ENCODE data around the gene LMNB1. TPM values are rescaled to one million over a fixed set of nuclear protein-coding genes. Genes with fewer than 3 reads are reported as not detected.

LMNB1 gene
- total RNA-seq, 2 donors from 2014 or later, result 1.3 to 2.0 TPM

- 93 to 96% methylated on average over 4 of the region's 4 CpGs for WGBS, 2 donors
- no peak for DNase-seq
- H3K9me3 ChIP-seq, result no peaks in the 10 kb centered on the region
- no peaks in the 10 kb centered on the region for H3K4me1 ChIP-seq
- TF ChIP-seq POLR2A (IDR thresholded peaks at IDR 0.05), result no peak
- no peak for TF ChIP-seq CTCF (IDR thresholded peaks at IDR 0.05)
- H3K27me3 ChIP-seq, result no peaks in the 10 kb centered on the region
- intact Hi-C loops (cut with DNase I), result no loop called here
- H3K4me3 ChIP-seq, result no peak overlapping the region
- H3K27ac ChIP-seq, result no peak overlapping the region
- no peak for ATAC-seq
- no peaks in the 10 kb centered on the region for H3K36me3 ChIP-seq (replicated peaks in 1 of 2; ENCODE audit: insufficient read depth in 1 of 2, low read depth in 2 of 2)
These were observed 41.8 kb downstream of the LMNB1 start for GRCh38 chr5:126818736-126819135.

GRCh38 chr5:126819253-126819652 is 42.3 kb downstream of the LMNB1 start:
- WGBS, 2 donors, result 91 to 98% methylated on average over 5 of the region's 5 CpGs
- Histone ChIP-seq H3K4me1 (no peaks in the 10 kb centered on the region), H3K4me3 (no peak overlapping the region), H3K27ac (no peak overlapping the region), H3K27me3 (no peaks in the 10 kb centered on the region), H3K36me3 (replicated peaks in 1 of 2; ENCODE audit: insufficient read depth in 1 of 2, low read depth in 2 of 2) (no peaks in the 10 kb centered on the region), H3K9me3 (no peaks in the 10 kb centered on the region)
- ATAC-seq (no peak), DNase-seq (no peak)
- intact Hi-C loops (cut with DNase I), result no loop called here
- TF ChIP-seq POLR2A (IDR thresholded peaks at IDR 0.05) (no peak), CTCF (IDR thresholded peaks at IDR 0.05) (no peak)

GRCh38 chr5:126826619-126827215 is 49.8 kb downstream of the LMNB1 start:
- Histone ChIP-seq H3K27ac (no peak overlapping the region), H3K9me3 (no peaks in the 10 kb centered on the region), H3K4me1 (no peaks in the 10 kb centered on the region), H3K27me3 (no peaks in the 10 kb centered on the region), H3K36me3 (replicated peaks in 1 of 2; ENCODE audit: insufficient read depth in 1 of 2, low read depth in 2 of 2) (peaks cover 0 to 6% of the 10 kb centered on the region in 2 donors), H3K4me3 (no peak overlapping the region)
- no peak for TF ChIP-seq POLR2A (IDR thresholded peaks at IDR 0.05)
- TF ChIP-seq CTCF (IDR thresholded peaks at IDR 0.05), result no peak
- ATAC-seq, result no peak
- intact Hi-C loops (cut with DNase I), result no loop called here
- WGBS, 2 donors, result 63 to 83% methylated on average over 3 of the region's 3 CpGs
- DNase-seq, result no peak

- no peak for ATAC-seq
- WGBS, 2 donors, result 90 to 96% methylated on average over 5 of the region's 5 CpGs
- no peaks in the 10 kb centered on the region for H3K4me1 ChIP-seq
- H3K27me3 ChIP-seq, result no peaks in the 10 kb centered on the region
- no peak overlapping the region for H3K4me3 ChIP-seq
- intact Hi-C loops (cut with DNase I), result no loop called here
- TF ChIP-seq CTCF (IDR thresholded peaks at IDR 0.05) (no peak), POLR2A (IDR thresholded peaks at IDR 0.05) (no peak)
- no peak for DNase-seq
- H3K36me3 ChIP-seq (replicated peaks in 1 of 2; ENCODE audit: insufficient read depth in 1 of 2, low read depth in 2 of 2), result peaks cover 0 to 6% of the 10 kb centered on the region in 2 donors
- no peaks in the 10 kb centered on the region for H3K9me3 ChIP-seq
- H3K27ac ChIP-seq, result no peak overlapping the region
These were observed 52.2 kb downstream of the LMNB1 start for GRCh38 chr5:126829098-126829497.

GRCh38 chr5:126830061-126830460 is 53.1 kb downstream of the LMNB1 start:
- 91 to 93% methylated on average over 5 of the region's 5 CpGs for WGBS, 2 donors
- ATAC-seq (no peak), DNase-seq (no peak)
- no peaks in the 10 kb centered on the region for H3K4me1 ChIP-seq
- H3K27ac ChIP-seq, result no peak overlapping the region
- H3K27me3 ChIP-seq, result no peaks in the 10 kb centered on the region
- TF ChIP-seq CTCF (IDR thresholded peaks at IDR 0.05) (no peak), POLR2A (IDR thresholded peaks at IDR 0.05) (no peak)
- no peaks in the 10 kb centered on the region for H3K9me3 ChIP-seq
- no peak overlapping the region for H3K4me3 ChIP-seq
- H3K36me3 ChIP-seq (replicated peaks in 1 of 2; ENCODE audit: insufficient read depth in 1 of 2, low read depth in 2 of 2), result peaks cover 0 to 6% of the 10 kb centered on the region in 2 donors
- intact Hi-C loops (cut with DNase I), result no loop called here
